NCI-H2227 (cell line): ENCODE results near the gene MUSK.
"Not testable (repeated sequence)": the region's sequence is repeated elsewhere in the genome, so short reads cannot be mapped to it uniquely, and the experiment has no call there.

Source experiments
- DNase-seq: peaks from one replicate; lab custom pipeline; 2025; ENCODE audit not compliant: unreplicated experiment; lab: John Stamatoyannopoulos, UW

The MUSK gene

GRCh38 chr9:110807956-110808598 lies 139.5 kb downstream of the MUSK start:
- no peak for DNase-seq

DNA sequence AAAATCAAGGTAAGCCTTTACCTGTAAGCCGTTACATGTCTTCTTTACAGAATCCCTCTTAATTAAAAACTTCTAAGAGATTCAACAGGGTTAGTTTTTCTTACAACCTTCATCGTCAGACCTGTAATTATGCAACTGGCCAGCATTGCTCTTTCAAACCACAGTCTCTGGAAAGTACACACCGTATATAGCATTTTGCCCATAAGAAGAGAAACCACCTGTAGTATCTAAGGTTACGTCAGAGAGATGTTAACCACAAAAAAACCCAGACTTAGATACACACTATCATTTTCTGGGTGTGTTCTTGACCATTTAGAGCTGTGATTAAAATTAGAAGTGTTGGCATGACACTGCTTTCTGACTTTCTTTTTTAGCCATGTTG lies 140.0 kb downstream of the MUSK start:
- no peak for DNase-seq

- no peak for DNase-seq
Measured at GRCh38 chr9:110809038-110809595, 140.5 kb downstream of the MUSK start.

DNA sequence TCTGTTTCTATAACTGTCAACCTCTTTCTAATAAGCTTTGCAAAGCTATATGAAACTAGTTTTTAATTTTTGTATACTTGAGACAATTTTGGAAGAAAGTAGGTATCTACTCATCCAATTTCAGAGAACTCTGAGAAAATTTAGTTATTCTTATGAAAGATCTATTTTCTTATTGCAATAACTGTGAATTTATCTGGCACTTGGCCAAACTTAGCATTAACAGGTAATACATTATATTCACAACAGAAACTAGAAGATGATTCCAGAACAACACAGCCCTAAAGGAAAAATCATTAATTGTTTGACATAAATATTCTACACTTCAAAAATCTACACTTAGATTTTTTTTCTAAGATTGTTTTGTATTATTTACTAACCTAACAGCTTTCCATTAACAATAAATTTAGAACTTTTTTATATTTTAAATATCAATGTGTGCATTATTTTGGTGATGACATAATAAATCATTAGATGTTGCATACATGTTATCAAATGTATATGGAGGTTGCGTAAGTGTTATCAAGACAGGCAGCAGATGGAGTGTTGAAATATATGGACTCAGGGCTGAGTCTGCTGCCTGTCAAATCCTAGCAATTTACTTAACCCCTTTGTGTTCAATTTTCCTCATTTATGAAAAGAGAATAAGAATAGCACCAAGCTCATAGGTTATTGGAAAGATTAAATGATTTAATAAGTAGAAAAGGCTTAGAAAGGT lies 141.8 kb downstream of the MUSK start:
- no peak for DNase-seq

- no peak for DNase-seq
Measured at GRCh38 chr9:110812886-110813285, 144.3 kb downstream of the MUSK start.

DNA sequence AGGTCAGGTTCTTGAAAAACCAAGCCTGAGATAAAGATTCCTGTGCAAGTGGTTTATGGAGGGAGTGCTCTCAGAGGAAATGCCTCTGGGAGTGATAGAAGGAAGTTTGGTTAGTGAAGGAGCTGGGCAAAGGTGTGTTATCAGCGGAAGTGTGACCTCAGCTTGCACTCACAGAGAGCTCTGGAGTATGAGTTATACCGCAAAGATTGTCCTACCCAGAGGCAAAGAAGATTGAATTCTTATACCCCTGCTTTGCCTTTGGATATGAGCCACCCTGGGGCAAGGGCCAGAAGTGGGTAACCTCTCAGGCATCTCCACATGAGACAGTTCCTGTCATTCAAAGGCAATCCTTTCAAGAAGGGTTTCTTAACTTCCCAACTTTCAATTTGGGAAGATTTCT lies 145.6 kb downstream of the MUSK start:
- DNase-seq, result no peak

DNA sequence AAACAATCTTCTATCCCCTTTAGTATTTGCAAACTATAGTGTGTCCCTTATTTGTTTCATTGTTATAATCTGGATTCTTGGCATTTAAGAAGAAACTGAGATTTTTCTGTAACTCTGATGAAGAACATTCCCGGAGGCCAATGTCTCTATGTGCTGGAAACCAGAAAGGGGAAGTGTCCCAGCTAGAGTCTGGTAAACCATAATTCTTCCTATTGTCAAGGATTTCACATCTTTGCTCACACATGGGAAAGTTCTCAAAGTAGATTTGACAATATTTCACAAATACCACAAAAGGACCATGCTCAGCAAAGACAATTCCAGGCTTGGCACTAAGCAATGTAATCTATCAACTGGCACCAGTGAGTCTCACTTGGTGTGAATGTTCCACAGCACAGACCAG lies 146.8 kb downstream of the MUSK start:
- DNase-seq, result no peak

DNA sequence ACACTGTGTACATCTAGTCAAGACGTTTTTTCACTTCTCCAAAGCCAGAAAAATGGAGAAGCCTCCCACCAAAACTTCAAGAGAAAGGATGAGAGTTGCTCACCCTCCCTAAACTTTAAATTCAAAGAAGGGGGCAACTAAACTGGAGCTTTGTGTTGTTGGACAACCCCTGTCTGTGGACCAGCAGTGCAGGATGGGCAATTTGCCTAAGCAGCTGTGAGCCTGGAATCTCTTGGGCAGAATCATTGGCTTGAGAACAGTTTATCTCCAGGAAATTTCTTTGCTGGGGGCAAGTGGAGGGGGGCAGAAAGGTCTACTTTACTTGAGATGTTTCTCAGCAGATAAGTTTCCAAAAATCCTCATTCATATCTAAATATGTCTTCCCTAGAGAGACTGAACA lies 151.8 kb downstream of the MUSK start:
- no peak for DNase-seq

- DNase-seq, result no peak
Measured at GRCh38 chr9:110821064-110821463, 152.5 kb downstream of the MUSK start.

GRCh38 chr9:110825129-110825528 lies 156.5 kb downstream of the MUSK start:
- DNase-seq, result not testable (repeated sequence)

- no peak for DNase-seq
Measured at GRCh38 chr9:110825950-110826349, 157.4 kb downstream of the MUSK start.

- DNase-seq, result not testable (repeated sequence)
Measured at GRCh38 chr9:110826400-110826799, 157.8 kb downstream of the MUSK start.

- DNase-seq, result no peak
Measured at GRCh38 chr9:110828264-110828663, 159.7 kb downstream of the MUSK start.

- no peak for DNase-seq
Measured at GRCh38 chr9:110830495-110830894, 161.9 kb downstream of the MUSK start.

GRCh38 chr9:110832926-110833325 lies 164.3 kb downstream of the MUSK start:
- DNase-seq, result no peak

DNA sequence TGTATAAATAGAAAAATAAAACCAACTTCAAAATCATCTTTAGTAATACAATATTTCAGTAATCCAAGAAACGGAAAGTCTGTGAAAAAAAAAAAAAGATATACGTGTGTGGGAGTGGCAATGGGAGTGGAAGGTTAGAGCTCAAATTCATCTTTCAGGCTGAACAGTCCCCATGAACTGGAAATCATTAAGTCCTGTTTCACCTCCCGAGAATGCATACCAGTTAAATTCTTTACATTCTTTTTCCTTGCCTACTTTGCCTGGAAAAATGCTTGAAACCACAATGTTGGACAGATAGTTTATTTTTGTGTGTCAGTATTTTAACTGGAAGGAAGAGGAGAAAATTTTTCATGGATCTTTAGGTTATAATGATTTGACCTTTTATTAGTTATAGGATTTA lies 166.8 kb downstream of the MUSK start:
- DNase-seq, result no peak

- DNase-seq, result no peak
Measured at GRCh38 chr9:110835859-110836271, 167.3 kb downstream of the MUSK start.

DNA sequence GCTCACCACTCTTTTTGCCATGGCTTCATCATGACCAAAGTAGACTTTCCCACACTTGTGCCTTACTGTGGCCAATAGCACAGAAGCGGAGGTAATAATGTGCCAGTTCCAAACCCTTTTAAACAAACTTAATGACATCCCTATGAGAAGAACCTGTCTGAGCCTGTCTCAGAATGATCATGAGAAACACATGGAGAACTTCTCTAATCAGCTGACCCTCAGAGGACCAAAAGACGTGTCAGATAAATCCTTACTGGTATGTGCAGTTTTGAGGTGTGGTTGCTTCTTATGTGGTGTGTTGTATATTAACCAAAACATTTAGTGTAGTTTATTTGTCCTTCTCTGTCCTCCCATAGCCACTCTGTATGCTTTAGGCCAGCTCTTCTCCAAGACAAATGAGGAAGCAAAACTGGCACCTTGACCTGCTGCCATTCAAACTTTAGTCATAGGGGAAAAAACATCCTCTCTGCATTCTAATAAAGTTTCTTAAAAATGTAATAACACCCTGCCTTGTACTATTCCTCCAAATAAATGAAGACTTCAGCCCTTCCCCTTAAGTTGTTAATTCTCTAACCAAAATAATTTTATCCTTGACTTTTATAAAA lies 168.9 kb downstream of the MUSK start:
- no peak for DNase-seq

DNA sequence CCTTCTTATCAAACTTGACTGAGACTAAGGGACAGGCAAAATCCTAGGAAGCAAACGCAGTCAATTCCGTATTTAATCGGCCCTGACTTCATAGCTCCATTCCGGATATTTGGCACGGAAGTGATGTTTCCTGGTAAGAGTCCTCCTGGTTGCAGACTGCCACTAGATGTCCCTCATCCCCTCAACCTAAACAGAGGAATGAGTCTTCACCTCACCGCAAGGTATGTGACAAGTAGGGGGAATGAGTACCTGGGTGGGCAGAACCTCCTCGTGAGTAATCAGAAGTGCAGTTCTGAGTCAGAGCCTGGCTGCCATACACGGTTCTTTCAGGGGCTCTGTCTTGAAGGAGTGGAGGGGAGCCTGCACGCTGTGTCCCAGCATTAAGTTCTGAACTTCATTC lies 173.6 kb downstream of the MUSK start:
- DNase-seq, result no peak

DNA sequence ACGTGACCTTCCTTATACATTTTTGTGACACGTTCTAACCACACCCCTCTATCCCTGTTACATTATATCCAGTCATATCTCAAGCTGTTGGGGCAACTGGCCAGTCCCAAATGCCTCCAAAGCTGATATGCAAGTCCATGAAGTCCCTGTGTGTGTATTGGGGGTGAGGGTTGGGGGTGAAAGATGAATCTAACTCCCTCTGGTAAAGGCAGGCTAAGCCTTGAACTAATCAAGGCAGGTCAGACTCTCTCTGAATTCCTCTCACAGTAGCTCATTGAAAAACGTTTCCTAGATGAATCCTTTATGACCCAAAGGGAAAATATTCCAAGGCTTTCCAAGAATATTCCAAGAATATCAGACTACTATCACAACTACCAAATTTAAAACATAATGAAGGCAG lies 174.4 kb downstream of the MUSK start:
- DNase-seq, result no peak

- DNase-seq, result no peak
Measured at GRCh38 chr9:110844121-110844520, 175.5 kb downstream of the MUSK start.

DNA sequence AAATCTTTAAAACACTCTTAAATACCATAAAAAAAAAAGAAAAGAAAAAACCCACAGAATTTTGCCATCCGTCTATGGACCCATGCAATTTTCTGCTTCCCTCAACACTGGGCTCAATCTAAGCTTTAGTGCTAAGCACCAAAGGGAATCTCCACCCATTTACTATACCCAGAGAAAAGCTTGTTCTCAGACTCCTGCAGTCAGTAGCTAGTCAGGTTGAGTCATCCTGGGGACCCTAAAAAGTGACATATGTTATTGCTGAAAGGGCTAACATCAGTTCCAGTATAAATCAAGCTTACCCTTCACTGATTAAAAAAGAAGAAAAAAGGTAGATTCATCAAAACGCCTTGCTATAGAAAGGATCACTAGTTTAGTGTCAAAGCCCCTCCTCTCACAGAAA lies 177.6 kb downstream of the MUSK start:
- no peak for DNase-seq
